SK-N-MC (cell line): Measurements from ENCODE around the gene SCP2.

ENCODE experiments used
- EZH2 ChIP-seq: fragments of 200-600 bp; sonication (generic); IDR thresholded peaks from one replicate; pipeline ENCODE4 v1.6.1; 2017; ENCODE audit warnings: antibody characterized with exemption
- POLR2AphosphoS5 ChIP-seq: IDR thresholded peaks from 2 replicates; pipeline ENCODE4 v1.6.1; 2012; ENCODE audit warnings: mild to moderate bottlenecking, low read depth, low read length, borderline replicate concordance

DNA sequence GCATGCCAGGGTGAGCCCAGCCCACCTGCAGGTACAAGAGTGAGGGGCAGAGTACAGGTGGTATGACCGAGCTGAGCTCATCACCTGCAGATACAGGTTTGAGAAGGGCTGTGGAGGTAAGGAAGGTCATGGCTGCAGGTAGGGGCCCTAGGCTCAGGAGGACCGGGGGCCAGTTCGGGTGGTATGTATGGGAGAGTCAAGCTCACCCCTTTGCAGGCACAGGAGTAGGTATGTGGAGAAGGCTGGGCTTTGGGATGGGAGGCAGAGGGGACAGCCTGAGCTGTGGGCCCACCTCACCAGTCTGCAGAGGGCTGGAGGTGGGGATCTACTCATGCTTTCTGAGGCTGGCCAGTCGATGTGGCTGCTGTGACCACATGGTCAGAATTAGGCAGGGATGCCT is 152.2 kb downstream of the SCP2 start:
- TF ChIP-seq POLR2AphosphoS5 (no peak), EZH2 (no peak)
